H1 (cell line): ENCODE data around the gene ISLR2. TPM values are rescaled to one million over a fixed set of nuclear protein-coding genes. Genes with fewer than 3 reads are reported as not detected.

Experiments
- CHD7 ChIP-seq: fragments of 300-600 bp; sonication (generic); IDR thresholded peaks from 2 replicates; pipeline ENCODE4 v1.7.1; 2012; ENCODE audit warnings: low read length, moderate library complexity, mild to moderate bottlenecking, inconsistent platforms; ENCODE audit not compliant: insufficient replicate concordance
- EZH2 ChIP-seq: fragments of 200-600 bp; sonication (generic); IDR thresholded peaks from 2 replicates; pipeline ENCODE4 v1.7.1; 2012; ENCODE audit warnings: low read depth, mild to moderate bottlenecking, moderate library complexity, low read length, inconsistent platforms; ENCODE audit not compliant: severe bottlenecking
- FOSL1 ChIP-seq: IDR thresholded peaks from 2 replicates; pipeline ENCODE4 v1.6.1; 2011; ENCODE audit warnings: mild to moderate bottlenecking, low read depth, low read length, moderate library complexity; ENCODE audit not compliant: insufficient read depth
- KDM4A ChIP-seq: IDR thresholded peaks from one replicate; pipeline ENCODE4 v1.7.1; 2012; ENCODE audit warnings: low read depth, mild to moderate bottlenecking, moderate library complexity, low read length, inconsistent platforms; ENCODE audit not compliant: severe bottlenecking
- KDM5A ChIP-seq: fragments of 200-600 bp; IDR thresholded peaks from 2 replicates; pipeline ENCODE4 v1.7.1; 2012; ENCODE audit warnings: mild to moderate bottlenecking, low read length, inconsistent platforms, mixed read lengths
- MAFK ChIP-seq: IDR thresholded peaks from 2 replicates; pipeline ENCODE4 v1.6.1; 2012; ENCODE audit warnings: low read depth, mild to moderate bottlenecking, improper control_type of control experiment, low read length
- POLR2A ChIP-seq, 2 experiments: IDR thresholded peaks; 1 replicate in 1 of 2; 2 replicates in 1 of 2; pipeline ENCODE4 v1.6.1; 2011; ENCODE audit warnings: low read depth in 2 of 2, low read length in 2 of 2, mild to moderate bottlenecking in 2 of 2; ENCODE audit errors: control extremely low read depth in 1 of 2
- RXRA ChIP-seq: IDR thresholded peaks from 2 replicates; pipeline ENCODE4 v1.6.1; 2011; ENCODE audit warnings: low read depth, mild to moderate bottlenecking, low read length, moderate library complexity; ENCODE audit not compliant: insufficient read depth
- SIX5 ChIP-seq: IDR thresholded peaks from 2 replicates; pipeline ENCODE4 v1.6.1; 2011; ENCODE audit warnings: mild to moderate bottlenecking, low read depth, low read length
- SP4 ChIP-seq: IDR thresholded peaks from 2 replicates; pipeline ENCODE4 v1.6.1; 2012; ENCODE audit warnings: low read length, inconsistent platforms
- SUZ12 ChIP-seq: fragments of 200-600 bp; sonication (generic); IDR thresholded peaks from 2 replicates; pipeline ENCODE4 v1.6.1; 2012; ENCODE audit warnings: mild to moderate bottlenecking, inconsistent platforms, low read length, moderate library complexity, mixed read lengths
- polyA plus RNA-seq, 7 experiments: library from polyadenylated mRNA; depleted of rRNA in 3 of 7; stranded (reverse) in 5 of 7; unstranded in 2 of 7; fragments of >200 nt in 5 of 7; fragments of 200-250 nt in 2 of 7; gene quantifications; 1 replicate in 5 of 7; 2 replicates in 1 of 7; 4 replicates in 1 of 7; pipeline versions ENCODE4 v1.2.1 to v1.2.3, GENCODE V29; 2011 to 2013; ENCODE audit warnings: missing spikeins in 2 of 7, mixed read lengths in 2 of 7
- total RNA-seq: library from RNA; stranded (reverse); fragmentation: NEBNext Ultra II Directional; extraction: Animal tissue kit (Norgen Biotek cat#: 25700); gene quantifications from 2 replicates; pipeline ENCODE4 v1.2.1, GENCODE V29; 2021

The ISLR2 gene
- total and polyA plus RNA-seq, 2 of the 8 experiments (the other 6 are each of a cell fraction or from before 2014, with no cell fraction given) = 0.47 to 0.58 TPM

GRCh38 chr15:74133694-74134386 is 3.5 kb downstream of the ISLR2 start (continued):
- TF ChIP-seq EZH2 = peak; percentile 22
- TF ChIP-seq FOSL1 = no peak
- no peak for TF ChIP-seq RXRA
- TF ChIP-seq SP4 = no peak
- no peak for TF ChIP-seq CHD7
- TF ChIP-seq MAFK = no peak
- TF ChIP-seq KDM5A = no peak
- peak; percentile 53 for TF ChIP-seq SUZ12
- no peak for TF ChIP-seq POLR2A (IDR thresholded peaks at IDR 0.05; ENCODE audit: control extremely low read depth in 1 of 2, low read depth in 2 of 2, low read length in 2 of 2)
- TF ChIP-seq SIX5 = no peak
- peak; percentile 5 for TF ChIP-seq KDM4A
